Osteoblast (primary cell): Measurements from ENCODE around the gene CCL11. TPM values are rescaled to one million over a fixed set of nuclear protein-coding genes. Genes with fewer than 3 reads are reported as not detected.
A peak's percentile ranks its signal among the peaks of the same experiment; 100 is the strongest.

Experiments used
- DNase-seq: peaks from one replicate; pipeline ENCODE4 v3.0.0; 2011; ENCODE audit warnings: low spot score, mixed read lengths; ENCODE audit not compliant: insufficient read length; ENCODE audit errors: missing footprints
- H2AFZ ChIP-seq: 2 replicates; pipeline ENCODE4 v1.6.0; 2011; ENCODE audit warnings: mild to moderate bottlenecking, low read length
- H3K27ac ChIP-seq: 2 replicates; pipeline ENCODE4 v1.5.1; 2011; ENCODE audit warnings: mild to moderate bottlenecking, low read depth, low read length, moderate library complexity
- H3K27me3 ChIP-seq: 2 replicates; pipeline ENCODE4 v1.6.0; 2012; ENCODE audit warnings: mild to moderate bottlenecking, control low read depth, inconsistent platforms, low read length, moderate library complexity; ENCODE audit not compliant: insufficient read depth
- H3K36me3 ChIP-seq: 2 replicates; pipeline ENCODE4 v1.5.1; 2011; ENCODE audit warnings: mild to moderate bottlenecking, low read length, control low read depth, moderate library complexity; ENCODE audit not compliant: insufficient read depth
- H3K4me1 ChIP-seq: 2 replicates; pipeline ENCODE4 v1.5.1; 2011; ENCODE audit warnings: mild to moderate bottlenecking, low read length, control low read depth, moderate library complexity; ENCODE audit not compliant: insufficient read depth
- H3K4me2 ChIP-seq: 2 replicates; pipeline ENCODE4 v1.6.0; 2011; ENCODE audit warnings: mild to moderate bottlenecking, low read length; ENCODE audit not compliant: insufficient read depth
- H3K4me3 ChIP-seq: fragments of 200-600 bp; sonication (generic); 3 replicates; pipeline ENCODE4 v1.5.1; 2012; ENCODE audit warnings: mild to moderate bottlenecking, low read length, inconsistent platforms; ENCODE audit not compliant: insufficient read depth
- H3K79me2 ChIP-seq: 2 replicates; pipeline ENCODE4 v1.6.0; 2012; ENCODE audit warnings: mild to moderate bottlenecking, low read length, control low read depth, inconsistent platforms; ENCODE audit not compliant: insufficient read depth
- H3K9me3 ChIP-seq: 2 replicates; pipeline ENCODE4 v1.5.1; 2011; ENCODE audit warnings: low read depth, low read length, control low read depth
- H4K20me1 ChIP-seq: 2 replicates; pipeline ENCODE4 v1.6.0; 2012; ENCODE audit warnings: mild to moderate bottlenecking, low read length, control low read depth; ENCODE audit not compliant: insufficient read depth
- total RNA-seq: library from RNA; depleted of rRNA; stranded (reverse); fragments of >200 nt; gene quantifications from 2 replicates; pipeline ENCODE4 v1.2.3, GENCODE V29; 2012
- TF ChIP-seq, protein P1 (sequence below): IDR thresholded peaks from 2 replicates; pipeline ENCODE4 v1.5.1; 2011; ENCODE audit warnings: mild to moderate bottlenecking, low read depth, low read length, moderate library complexity; ENCODE audit errors: extremely low read depth

CCL11 gene
- total RNA-seq, 1 donor: not detected

GRCh38 chr17:34290586-34290985 lies 5.0 kb downstream of the CCL11 start:
- peaks cover 9% of the 10 kb centered on the region for H3K4me1 ChIP-seq
- H3K36me3 ChIP-seq: no peaks in the 10 kb centered on the region
- H3K27me3 ChIP-seq: no peaks in the 10 kb centered on the region
- H2AFZ ChIP-seq: no peak overlapping the region
- H3K27ac ChIP-seq: no peak overlapping the region
- TF ChIP-seq, protein P1, sequence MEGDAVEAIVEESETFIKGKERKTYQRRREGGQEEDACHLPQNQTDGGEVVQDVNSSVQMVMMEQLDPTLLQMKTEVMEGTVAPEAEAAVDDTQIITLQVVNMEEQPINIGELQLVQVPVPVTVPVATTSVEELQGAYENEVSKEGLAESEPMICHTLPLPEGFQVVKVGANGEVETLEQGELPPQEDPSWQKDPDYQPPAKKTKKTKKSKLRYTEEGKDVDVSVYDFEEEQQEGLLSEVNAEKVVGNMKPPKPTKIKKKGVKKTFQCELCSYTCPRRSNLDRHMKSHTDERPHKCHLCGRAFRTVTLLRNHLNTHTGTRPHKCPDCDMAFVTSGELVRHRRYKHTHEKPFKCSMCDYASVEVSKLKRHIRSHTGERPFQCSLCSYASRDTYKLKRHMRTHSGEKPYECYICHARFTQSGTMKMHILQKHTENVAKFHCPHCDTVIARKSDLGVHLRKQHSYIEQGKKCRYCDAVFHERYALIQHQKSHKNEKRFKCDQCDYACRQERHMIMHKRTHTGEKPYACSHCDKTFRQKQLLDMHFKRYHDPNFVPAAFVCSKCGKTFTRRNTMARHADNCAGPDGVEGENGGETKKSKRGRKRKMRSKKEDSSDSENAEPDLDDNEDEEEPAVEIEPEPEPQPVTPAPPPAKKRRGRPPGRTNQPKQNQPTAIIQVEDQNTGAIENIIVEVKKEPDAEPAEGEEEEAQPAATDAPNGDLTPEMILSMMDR: no peak
- H4K20me1 ChIP-seq: no peaks in the 10 kb centered on the region
- no peak overlapping the region for H3K4me2 ChIP-seq
- no peak for DNase-seq
- no peak overlapping the region for H3K4me3 ChIP-seq
- H3K79me2 ChIP-seq: no peaks in the 10 kb centered on the region
- no peaks in the 10 kb centered on the region for H3K9me3 ChIP-seq

DNA sequence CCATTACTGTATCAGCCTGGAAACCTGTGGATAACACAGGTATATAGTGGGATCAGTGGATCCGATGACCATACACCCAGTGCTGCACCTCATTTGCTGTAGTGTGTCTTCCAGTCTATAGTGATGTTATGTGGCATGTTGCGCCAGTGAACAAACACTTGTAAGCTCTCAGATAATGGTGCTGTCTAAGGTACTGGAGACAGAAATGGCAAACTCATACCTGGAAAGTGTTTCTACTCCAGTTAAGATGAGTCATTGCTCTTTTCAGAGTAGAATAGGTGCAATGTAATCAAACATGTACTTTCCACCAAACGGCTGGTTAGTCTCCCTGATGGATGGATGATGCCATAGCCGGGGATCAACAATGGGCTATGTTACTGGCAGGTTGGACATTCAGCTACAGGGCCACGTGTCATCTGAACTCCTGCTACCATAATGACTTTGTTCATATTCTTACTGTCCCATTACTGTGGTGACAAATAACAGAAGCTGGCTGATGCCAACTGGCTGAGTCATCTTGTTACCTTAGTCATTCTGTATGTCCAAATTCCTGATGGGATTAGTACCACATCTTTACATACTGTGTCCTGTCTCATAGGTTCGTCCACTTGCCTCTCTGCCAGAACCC lies 6.3 kb downstream of the CCL11 start:
- H3K4me2 ChIP-seq: no peak overlapping the region
- peaks cover 9% of the 10 kb centered on the region for H3K4me1 ChIP-seq
- no peaks in the 10 kb centered on the region for H3K9me3 ChIP-seq
- DNase-seq: no peak
- no peak overlapping the region for H3K4me3 ChIP-seq
- H3K79me2 ChIP-seq: no peaks in the 10 kb centered on the region
- H3K27ac ChIP-seq: no peak overlapping the region
- no peaks in the 10 kb centered on the region for H3K36me3 ChIP-seq
- TF ChIP-seq, protein P1: no peak
- H4K20me1 ChIP-seq: no peaks in the 10 kb centered on the region
- no peaks in the 10 kb centered on the region for H3K27me3 ChIP-seq
- no peak overlapping the region for H2AFZ ChIP-seq

GRCh38 chr17:34299027-34299426 lies 13.5 kb downstream of the CCL11 start:
- Histone ChIP-seq H3K4me1 (peaks cover 35% of the 10 kb centered on the region), H3K79me2 (no peaks in the 10 kb centered on the region), H3K36me3 (no peaks in the 10 kb centered on the region), H3K27me3 (no peaks in the 10 kb centered on the region), H4K20me1 (no peaks in the 10 kb centered on the region), H3K27ac (no peak overlapping the region), H3K4me3 (no peak overlapping the region), H3K9me3 (no peaks in the 10 kb centered on the region), H3K4me2 (no peak overlapping the region), H2AFZ (no peak overlapping the region)
- TF ChIP-seq, protein P1: no peak
- peak; percentile 75 for DNase-seq

DNA sequence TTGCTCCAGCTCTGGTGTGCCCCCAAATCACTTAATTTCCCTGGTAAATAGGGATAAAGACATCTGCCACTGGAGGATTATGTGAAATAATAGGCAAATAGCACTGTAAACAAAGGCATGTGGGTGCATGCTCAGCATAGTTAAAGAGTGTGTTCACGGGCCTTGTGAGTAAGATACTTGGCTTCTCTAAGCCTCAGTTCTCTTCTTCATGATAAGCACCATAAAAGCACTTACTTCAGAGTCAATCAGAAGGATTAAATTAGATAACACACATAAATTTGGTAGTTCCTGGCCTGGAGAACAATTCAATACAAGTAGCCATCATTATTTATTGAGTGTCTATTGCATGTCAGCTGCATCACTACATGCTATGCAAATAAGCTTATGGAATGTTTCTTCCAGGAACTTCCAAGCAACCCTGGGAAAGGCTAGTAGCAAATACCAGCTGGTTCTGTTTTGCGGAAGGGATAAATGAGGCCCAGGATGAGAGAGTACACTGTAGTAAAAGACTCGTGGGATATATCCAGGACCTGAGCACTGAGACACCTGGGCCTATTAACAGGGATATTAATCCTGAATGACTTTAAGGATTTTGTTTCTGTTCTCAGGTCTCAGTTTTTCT lies 14.5 kb downstream of the CCL11 start:
- no peak for DNase-seq
- no peaks in the 10 kb centered on the region for H3K27me3 ChIP-seq
- H3K4me2 ChIP-seq: peak overlapping the region; percentile 5
- H3K4me1 ChIP-seq: peaks cover 35% of the 10 kb centered on the region
- H3K27ac ChIP-seq: peak overlapping the region; percentile 66
- no peaks in the 10 kb centered on the region for H3K9me3 ChIP-seq
- no peaks in the 10 kb centered on the region for H4K20me1 ChIP-seq
- TF ChIP-seq, protein P1: no peak
- H3K4me3 ChIP-seq: no peak overlapping the region
- H2AFZ ChIP-seq: no peak overlapping the region
- H3K79me2 ChIP-seq: no peaks in the 10 kb centered on the region
- no peaks in the 10 kb centered on the region for H3K36me3 ChIP-seq
